Neural progenitor cell (in vitro differentiated cells): ENCODE measurements around the gene TRAF3. TPM values are rescaled to one million over a fixed set of nuclear protein-coding genes. Genes with fewer than 3 reads are reported as not detected.

Experiments
- DNase-seq: peaks from one replicate; pipeline ENCODE4 v3.0.0-alpha.2; 2016; ENCODE audit warnings: low spot score
- H2AFZ ChIP-seq: fragments of 200-600 bp; sonication (generic); replicated peaks from 2 replicates; pipeline ENCODE4 v1.6.1; 2016; ENCODE audit warnings: antibody characterized with exemption
- H3F3A ChIP-seq: fragments of 200-600 bp; sonication (generic); 2 replicates; pipeline ENCODE4 v1.6.1; 2016; ENCODE audit warnings: antibody characterized with exemption, low read depth
- H3K27ac ChIP-seq: fragments of 200-600 bp; sonication (generic); 2 replicates; pipeline ENCODE4 v1.5.1; 2016; ENCODE audit warnings: mild to moderate bottlenecking
- H3K27me3 ChIP-seq: fragments of 200-600 bp; sonication (generic); 2 replicates; pipeline ENCODE4 v1.6.1; 2016; ENCODE audit warnings: mild to moderate bottlenecking, moderate library complexity
- H3K36me3 ChIP-seq: fragments of 200-600 bp; sonication (generic); 2 replicates; pipeline ENCODE4 v1.5.1; 2016
- H3K4me1 ChIP-seq: fragments of 200-600 bp; sonication (generic); 2 replicates; pipeline ENCODE4 v1.6.1; 2016; ENCODE audit warnings: mixed run types
- H3K4me2 ChIP-seq: fragments of 200-600 bp; sonication (generic); 2 replicates; pipeline ENCODE4 v1.6.1; 2016
- H3K4me3 ChIP-seq: fragments of 200-600 bp; sonication (generic); 2 replicates; pipeline ENCODE4 v1.5.1; 2016
- H3K79me2 ChIP-seq: fragments of 200-600 bp; sonication (generic); 2 replicates; pipeline ENCODE4 v1.6.1; 2016; ENCODE audit warnings: low read depth
- H3K9ac ChIP-seq: fragments of 200-600 bp; sonication (generic); 2 replicates; pipeline ENCODE4 v1.6.1; 2016
- H3K9me3 ChIP-seq: fragments of 200-600 bp; sonication (generic); 2 replicates; pipeline ENCODE4 v1.5.1; 2016; ENCODE audit warnings: low read depth
- H4K20me1 ChIP-seq: fragments of 200-600 bp; sonication (generic); 2 replicates; pipeline ENCODE4 v1.6.1; 2016; ENCODE audit warnings: low read depth
- H3K27ac Mint-ChIP-seq: 3 replicates; pipeline ENCODE4 v1.8.0; 2021; ENCODE audit warnings: mixed read lengths
- H3K27me3 Mint-ChIP-seq: 2 replicates; pipeline ENCODE4 v1.8.0; 2022; ENCODE audit warnings: low read depth, mild to moderate bottlenecking, inconsistent platforms, moderate library complexity, mixed read lengths; ENCODE audit not compliant: insufficient read depth
- H3K36me3 Mint-ChIP-seq: 3 replicates; pipeline ENCODE4 v1.8.0; 2021; ENCODE audit warnings: mixed read lengths
- H3K4me1 Mint-ChIP-seq: 3 replicates; pipeline ENCODE4 v1.8.0; 2021; ENCODE audit warnings: mixed read lengths
- H3K4me3 Mint-ChIP-seq: 3 replicates; pipeline ENCODE4 v1.8.0; 2021; ENCODE audit warnings: mild to moderate bottlenecking, moderate library complexity, mixed read lengths
- H3K9me3 Mint-ChIP-seq: 3 replicates; pipeline ENCODE4 v1.8.0; 2020; ENCODE audit warnings: mixed read lengths
- CTCF ChIP-seq: fragments of 200-600 bp; sonication (generic); IDR thresholded peaks from 2 replicates; pipeline ENCODE4 v1.5.1; 2017; ENCODE audit warnings: antibody characterized with exemption, mild to moderate bottlenecking
- EZH2 ChIP-seq: fragments of 200-600 bp; sonication (generic); IDR thresholded peaks from 2 replicates; pipeline ENCODE4 v1.6.1; 2017; ENCODE audit warnings: antibody characterized with exemption, mild to moderate bottlenecking, moderate library complexity
- EZH2phosphoT487 ChIP-seq: fragments of 200-600 bp; sonication (generic); IDR thresholded peaks from 2 replicates; pipeline ENCODE4 v1.6.1; 2017; ENCODE audit warnings: antibody characterized with exemption
- total RNA-seq: library from RNA; depleted of rRNA; stranded (reverse); fragments of >200 nt; gene quantifications from 2 replicates; pipeline ENCODE4 v1.2.3, GENCODE V29; 2015; ENCODE audit warnings: low replicate concordance

Gene TRAF3
- total RNA-seq, 1 donor from 2014 or later = 18.1 TPM

DNA sequence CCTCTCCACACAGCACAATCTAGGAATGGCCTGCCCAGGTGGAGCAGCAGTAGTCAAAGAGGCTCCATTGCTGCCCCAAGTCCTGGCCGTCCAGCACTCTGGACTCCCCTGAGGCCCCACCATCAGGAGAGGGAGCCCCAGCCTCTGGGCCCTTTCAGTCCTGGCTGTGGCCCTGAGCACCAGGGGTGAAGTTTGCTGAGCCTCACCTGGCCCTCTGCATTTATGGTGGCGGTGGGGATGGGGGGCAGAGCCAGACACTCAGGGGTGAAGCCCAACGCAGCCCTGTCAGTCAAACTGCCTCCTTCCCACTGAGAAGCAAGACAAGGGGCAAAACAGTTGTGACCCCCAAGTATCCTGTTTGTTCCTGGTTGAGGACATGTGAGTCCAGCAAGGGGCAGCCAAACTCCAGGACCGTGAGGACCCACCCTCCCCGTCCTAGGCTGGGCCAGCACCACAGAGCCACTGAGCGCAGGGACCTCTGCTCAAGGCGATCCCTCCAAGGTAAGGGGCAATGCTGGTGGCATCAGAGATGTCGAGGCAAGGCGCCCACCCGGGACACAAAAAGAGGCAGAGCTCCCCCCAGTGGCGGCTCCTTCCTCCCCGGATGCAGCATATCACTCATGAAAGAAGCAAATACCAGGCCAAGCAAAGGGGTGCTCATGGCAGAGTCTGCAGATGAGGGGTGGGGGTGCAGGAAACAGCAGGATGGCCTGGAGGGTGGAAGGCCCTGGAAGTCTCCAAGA, 140.4 kb downstream of the TRAF3 start:
- Histone ChIP-seq H3K4me3 (no peak overlapping the region), H2AFZ (peak overlapping the region; percentile 44), H3K9ac (no peak overlapping the region), H3K27ac (no peak overlapping the region), H3K9me3 (no peaks in the 10 kb centered on the region), H3K36me3 (no peaks in the 10 kb centered on the region), H3K4me1 (no peaks in the 10 kb centered on the region), H4K20me1 (no peaks in the 10 kb centered on the region), H3F3A (no peaks in the 10 kb centered on the region), H3K4me2 (no peak overlapping the region), H3K79me2 (no peaks in the 10 kb centered on the region), H3K27me3 (peaks cover 24% of the 10 kb centered on the region)
- no peaks in the 10 kb centered on the region for H3K36me3 Mint-ChIP-seq
- H3K4me3 Mint-ChIP-seq = no peak overlapping the region
- no peak overlapping the region for H3K27ac Mint-ChIP-seq
- DNase-seq = peak; percentile 81
- TF ChIP-seq EZH2phosphoT487 = no peak
- TF ChIP-seq CTCF = peak; percentile 86
- no peak for TF ChIP-seq EZH2
- H3K27me3 Mint-ChIP-seq = peaks cover 3% of the 10 kb centered on the region
- H3K9me3 Mint-ChIP-seq = no peaks in the 10 kb centered on the region
- no peaks in the 10 kb centered on the region for H3K4me1 Mint-ChIP-seq

- Mint-ChIP-seq H3K9me3 (no peaks in the 10 kb centered on the region), H3K27ac (no peak overlapping the region), H3K4me1 (no peaks in the 10 kb centered on the region), H3K36me3 (no peaks in the 10 kb centered on the region), H3K27me3 (peaks cover 2% of the 10 kb centered on the region), H3K4me3 (no peak overlapping the region)
- no peak for TF ChIP-seq EZH2
- no peak for TF ChIP-seq EZH2phosphoT487
- no peak for TF ChIP-seq CTCF
- Histone ChIP-seq H3K9me3 (no peaks in the 10 kb centered on the region), H3K79me2 (no peaks in the 10 kb centered on the region), H4K20me1 (no peaks in the 10 kb centered on the region), H2AFZ (no peak overlapping the region), H3K27me3 (peaks cover 32% of the 10 kb centered on the region), H3K4me1 (peaks cover 6% of the 10 kb centered on the region), H3K4me2 (no peak overlapping the region), H3K4me3 (no peak overlapping the region), H3K9ac (no peak overlapping the region), H3F3A (no peaks in the 10 kb centered on the region), H3K27ac (no peak overlapping the region), H3K36me3 (no peaks in the 10 kb centered on the region)
- no peak for DNase-seq
Measured at GRCh38 chr14:102918438-102918837, 141.2 kb downstream of the TRAF3 start.

GRCh38 chr14:102920273-102920997, 143.2 kb downstream of the TRAF3 start:
- H3K36me3 Mint-ChIP-seq = no peaks in the 10 kb centered on the region
- Histone ChIP-seq H3F3A (no peaks in the 10 kb centered on the region), H3K79me2 (no peaks in the 10 kb centered on the region), H3K4me2 (no peak overlapping the region), H2AFZ (no peak overlapping the region), H3K9me3 (no peaks in the 10 kb centered on the region), H3K4me3 (no peak overlapping the region), H3K9ac (no peak overlapping the region), H3K36me3 (no peaks in the 10 kb centered on the region), H3K27ac (no peak overlapping the region), H4K20me1 (no peaks in the 10 kb centered on the region), H3K4me1 (peaks cover 12% of the 10 kb centered on the region), H3K27me3 (peaks cover 52% of the 10 kb centered on the region)
- no peak for DNase-seq
- H3K4me3 Mint-ChIP-seq = no peak overlapping the region
- no peaks in the 10 kb centered on the region for H3K9me3 Mint-ChIP-seq
- no peak overlapping the region for H3K27ac Mint-ChIP-seq
- peaks cover 2% of the 10 kb centered on the region for H3K27me3 Mint-ChIP-seq
- TF ChIP-seq CTCF = no peak
- no peak for TF ChIP-seq EZH2
- no peak for TF ChIP-seq EZH2phosphoT487
- H3K4me1 Mint-ChIP-seq = peaks cover 3% of the 10 kb centered on the region
